HEK293 (cell line): ENCODE results near the gene FOXP4.

ENCODE experiments used
- CTCF ChIP-seq: fragments of 450-650 bp; formaldehyde crosslinking; IDR thresholded peaks from 2 replicates; pipeline ENCODE4 v1.5.1; 2016; ENCODE audit warnings: missing biosample characterization, missing genetic modification characterization
- PBX3 ChIP-seq: sonication (generic); formaldehyde crosslinking; IDR thresholded peaks from 2 replicates; pipeline ENCODE4 v1.8.1; 2022; ENCODE audit warnings: mild to moderate bottlenecking, moderate library complexity, missing genetic modification reagents

- no peak for TF ChIP-seq PBX3 (CRISPR knock-in tag)
- TF ChIP-seq CTCF = no peak
Measured at GRCh38 chr6:41561416-41561815, 15.2 kb downstream of the FOXP4 start.
